Activated CD8-positive, alpha-beta memory T cell treated with anti-CD3 and anti-CD28 coated beads, Interleukin-2, amount 50 U/mL, for 1 hour (primary cell): Measurements from ENCODE around the gene ZKSCAN5.

ENCODE experiments used
- DNase-seq: peaks from one replicate; pipeline ENCODE4 v3.0.0-alpha.2; 2020; ENCODE audit errors: extremely low read depth

The ZKSCAN5 gene

DNA sequence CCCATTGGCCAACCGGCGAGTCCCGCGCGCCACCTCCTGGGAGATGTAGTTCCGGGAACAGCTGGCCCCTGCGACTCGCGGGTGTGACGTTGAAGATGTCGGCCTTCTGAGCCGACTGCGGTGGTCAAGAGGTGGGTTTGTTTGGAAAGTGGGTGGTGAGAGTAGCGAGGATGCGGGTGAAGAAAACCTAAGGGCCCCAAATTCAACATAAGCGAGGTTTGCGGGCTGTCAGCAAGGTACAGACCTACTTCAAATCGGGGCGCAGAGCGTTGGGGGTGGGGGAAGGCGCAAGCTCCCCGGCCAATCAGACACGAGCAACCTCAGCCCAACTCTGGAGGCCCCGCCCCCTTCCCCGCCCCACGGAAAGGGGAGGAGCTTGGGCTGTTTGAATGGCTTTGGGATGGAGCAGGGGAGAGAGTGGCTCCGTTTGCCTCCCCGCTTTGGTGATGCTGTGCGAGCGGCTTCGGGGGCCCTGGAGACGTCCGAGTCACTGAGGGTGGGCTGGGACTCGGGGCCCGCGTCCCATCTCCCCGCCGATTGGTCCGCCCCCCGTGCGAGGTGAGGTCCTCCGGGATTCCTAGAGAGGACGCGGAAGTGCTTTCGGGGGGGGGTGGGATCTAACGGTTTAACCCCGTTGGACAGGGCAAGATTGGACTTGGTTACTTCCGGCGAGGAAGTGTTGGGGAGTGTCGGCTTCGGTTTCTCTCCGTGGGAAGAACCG, at the start of gene ZKSCAN5:
Gene ZKSCAN5, plus strand, starts transcription at position 60 of the 721 bp plus-strand sequence. CDS start 1,383 bp downstream, outside the sequence.
- DNase-seq = peak; percentile 88

DNA sequence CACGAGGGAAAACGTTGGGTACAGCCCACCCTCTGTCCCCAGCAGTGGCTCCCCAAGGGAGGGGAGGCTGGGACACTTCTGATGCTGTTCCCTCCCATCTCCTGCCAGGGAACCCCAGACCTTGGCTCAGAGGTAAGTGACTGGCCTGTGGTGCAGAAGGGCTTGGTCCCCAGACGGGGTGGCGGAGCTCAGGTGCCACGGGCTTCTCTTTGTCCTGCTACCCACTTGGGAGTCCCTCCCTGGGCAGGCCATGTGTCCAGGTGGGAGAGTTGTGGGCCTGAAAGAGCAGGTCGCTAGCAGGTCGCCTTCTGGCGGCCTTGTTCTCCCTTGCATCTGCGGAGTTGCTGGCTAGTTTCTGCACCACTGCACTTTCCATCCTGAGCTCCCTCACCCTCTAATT, 48.6 kb upstream of the ZKSCAN5 start:
- DNase-seq = no peak

DNA sequence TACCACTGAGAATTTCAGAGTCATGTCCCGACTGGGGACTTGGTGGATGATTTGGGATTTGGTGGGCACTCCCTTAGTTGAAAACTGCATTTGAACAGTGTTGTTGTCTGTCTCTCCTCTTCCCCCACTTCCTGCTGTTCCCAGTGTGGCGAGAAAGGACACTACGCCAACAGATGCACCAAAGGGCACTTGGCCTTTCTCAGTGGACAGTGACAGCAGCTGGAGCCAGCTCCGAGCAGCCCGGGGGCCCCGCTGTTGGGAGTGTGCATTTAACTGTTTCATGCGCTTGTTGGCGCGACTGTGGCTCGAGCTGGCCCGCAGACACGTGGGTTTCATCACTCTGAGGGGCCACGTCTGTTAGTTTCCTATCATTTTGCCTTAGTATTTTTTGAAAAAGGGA, 48.2 kb upstream of the ZKSCAN5 start:
- no peak for DNase-seq

DNA sequence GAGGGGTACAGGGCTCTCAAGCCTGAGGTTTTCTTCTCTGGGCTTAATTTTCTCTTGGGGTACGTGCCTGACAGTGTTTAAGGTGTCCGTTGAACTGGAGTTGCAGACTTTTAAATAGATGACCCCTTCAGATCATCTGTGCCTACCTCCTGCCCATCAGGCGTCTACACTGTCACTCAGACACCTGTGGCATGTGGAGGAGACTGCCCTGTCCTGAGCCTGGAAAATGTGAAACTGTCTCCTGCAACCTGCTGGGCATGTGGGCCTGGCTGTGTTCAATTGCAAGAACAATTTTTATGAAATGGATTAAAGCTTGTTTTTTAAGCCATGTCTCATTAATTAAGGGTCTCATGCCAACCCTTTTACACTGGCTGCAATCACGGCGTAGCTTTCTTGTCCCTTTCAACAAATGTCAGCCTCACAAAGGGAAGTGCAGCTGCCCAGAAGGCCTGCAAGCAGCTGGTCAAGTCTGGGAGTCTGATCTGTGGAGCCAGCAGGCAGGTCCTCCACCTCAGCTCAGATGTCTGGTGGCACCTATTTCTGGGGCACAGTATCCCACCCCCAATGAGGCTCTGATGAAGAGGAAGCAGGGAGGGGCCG, 47.3 kb upstream of the ZKSCAN5 start:
- no peak for DNase-seq

DNA sequence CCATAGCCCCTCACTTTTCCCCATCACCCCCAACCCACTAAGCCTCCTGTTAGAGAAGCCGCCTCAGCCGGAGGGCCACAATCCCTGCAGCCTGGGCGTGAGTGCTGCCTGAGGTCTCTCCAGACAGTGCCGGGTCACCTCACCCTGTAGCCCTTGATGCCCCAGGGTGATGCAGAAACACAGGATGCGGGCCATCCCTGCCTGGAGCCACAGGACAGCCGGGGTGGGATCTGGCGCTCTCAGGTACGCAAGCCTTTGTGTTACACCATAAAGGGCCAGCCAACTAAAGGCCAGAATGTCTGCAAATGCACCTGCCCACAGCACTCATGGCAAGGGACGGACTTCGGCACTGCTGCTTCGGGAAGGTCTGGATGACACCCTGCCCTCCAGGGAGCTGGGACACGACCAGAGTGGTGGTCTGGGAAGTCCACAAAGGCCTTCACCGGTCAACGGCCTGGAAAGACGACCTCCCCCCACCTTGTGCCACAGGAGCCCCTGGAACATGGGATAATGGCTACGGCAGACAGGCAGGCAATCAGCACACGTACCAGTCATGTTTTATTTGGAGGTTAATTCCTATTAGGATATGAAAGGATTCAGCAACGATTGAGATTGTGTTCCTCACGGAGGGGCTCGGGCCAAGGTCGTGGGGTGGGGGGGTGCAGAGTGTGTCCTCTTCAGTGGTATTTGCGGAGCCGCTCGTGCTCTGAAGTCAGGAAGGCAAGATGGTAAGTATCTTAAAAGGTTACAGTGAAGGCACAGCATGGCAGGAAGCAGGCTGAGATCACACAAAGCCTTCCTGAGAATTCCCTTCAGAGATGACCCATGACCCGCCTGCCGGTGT, 46.6 kb upstream of the ZKSCAN5 start:
- DNase-seq = no peak

GRCh38 chr7:99459087-99459486, 45.4 kb upstream of the ZKSCAN5 start:
- no peak for DNase-seq

DNA sequence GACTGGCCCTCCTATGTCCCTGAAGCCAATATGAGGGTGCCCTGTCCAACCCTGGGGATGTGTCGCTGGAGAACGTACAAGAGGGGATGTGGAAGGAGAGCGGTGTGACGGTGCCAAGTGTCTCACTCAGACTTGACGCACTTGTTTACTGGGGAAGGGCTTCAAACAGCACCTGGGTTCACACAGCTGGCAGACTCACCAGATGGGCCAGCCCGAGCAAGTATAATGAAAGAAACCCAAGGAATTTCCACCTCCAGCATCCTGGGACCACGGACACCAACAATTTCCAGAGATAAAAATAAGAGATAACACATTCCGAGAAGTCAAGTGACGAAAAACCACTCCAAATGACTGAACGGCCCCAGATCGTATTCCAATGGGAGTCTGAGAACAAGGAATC, 43.8 kb upstream of the ZKSCAN5 start:
- no peak for DNase-seq

- no peak for DNase-seq
Measured at GRCh38 chr7:99461221-99461620, 43.2 kb upstream of the ZKSCAN5 start.

DNA sequence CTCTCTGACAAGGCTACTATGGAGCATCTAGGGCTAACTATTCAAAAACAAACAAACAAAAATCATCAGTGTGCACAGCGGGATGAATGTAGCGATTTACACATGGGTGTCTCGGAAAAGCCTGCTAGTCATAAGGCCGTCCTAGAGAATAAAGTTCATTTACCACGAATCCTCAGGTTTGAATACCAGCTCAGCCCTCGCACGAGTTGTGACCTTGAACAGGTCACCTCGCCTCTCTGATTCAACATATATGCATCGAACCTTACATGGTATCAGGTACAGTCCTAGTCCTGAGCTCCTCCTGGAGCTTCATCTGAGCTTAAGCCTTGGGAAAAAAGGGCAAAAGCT, 39.1 kb upstream of the ZKSCAN5 start:
- no peak for DNase-seq

DNA sequence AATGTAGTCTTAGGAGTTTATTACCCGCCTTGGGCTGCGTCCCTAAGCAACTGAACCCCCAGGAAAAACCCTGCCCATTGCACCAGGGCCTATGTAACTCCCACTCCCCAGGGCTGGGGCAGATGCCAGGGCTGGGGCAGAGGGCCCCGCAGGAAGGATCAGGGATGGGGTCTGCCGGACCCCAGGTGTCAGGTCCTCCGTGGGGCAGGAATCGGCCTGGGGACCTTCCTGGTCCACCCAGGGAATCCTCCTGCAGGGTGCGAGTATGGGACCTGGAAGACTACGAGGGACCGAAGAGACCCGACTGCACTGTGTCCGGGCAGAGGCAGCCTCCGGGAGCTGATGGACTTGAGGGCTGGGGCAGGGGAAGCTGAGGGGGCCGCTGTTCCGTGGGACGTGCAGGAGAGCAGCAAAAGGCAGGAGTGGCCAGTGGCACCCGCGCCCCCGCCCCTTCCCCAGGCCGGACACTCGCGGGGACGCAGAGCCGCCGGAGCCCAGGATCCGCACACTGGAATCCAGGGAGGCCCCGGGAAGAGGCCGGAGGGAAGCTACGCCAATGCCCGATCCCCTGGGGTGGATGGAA, 36.0 kb upstream of the ZKSCAN5 start:
- DNase-seq = no peak

DNA sequence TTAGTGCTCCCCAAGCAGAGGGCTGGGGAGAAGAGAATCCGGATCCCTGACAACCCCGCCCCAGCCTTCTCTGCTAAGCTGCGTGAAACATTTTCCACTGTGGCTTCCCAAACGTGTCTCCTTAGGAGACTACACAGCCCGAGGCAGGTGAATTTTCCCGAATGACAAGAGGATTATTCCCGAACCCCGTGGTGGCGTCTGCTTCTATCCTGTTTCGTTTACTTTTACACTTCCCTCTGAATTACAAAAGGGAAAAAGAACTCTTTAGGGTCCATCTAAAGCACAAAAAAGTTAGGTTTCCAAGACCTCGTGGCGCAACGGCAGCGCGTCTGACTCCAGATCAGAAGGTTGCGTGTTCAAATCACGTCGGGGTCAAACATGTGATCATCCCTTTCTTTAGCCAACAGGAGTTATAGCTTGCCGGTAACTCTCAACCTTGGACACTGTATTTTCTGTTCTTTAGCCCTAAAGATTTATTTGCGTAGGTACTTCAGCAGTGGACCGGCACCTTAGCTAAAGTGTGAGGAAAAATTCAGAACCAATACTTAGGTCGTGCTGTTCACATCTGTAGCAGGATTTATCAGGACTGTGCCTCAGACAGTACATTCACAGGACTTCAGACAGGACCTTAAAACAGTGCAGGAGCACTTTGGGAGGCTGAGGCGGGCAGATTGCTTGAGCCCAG, 34.9 kb upstream of the ZKSCAN5 start:
- DNase-seq = no peak

DNA sequence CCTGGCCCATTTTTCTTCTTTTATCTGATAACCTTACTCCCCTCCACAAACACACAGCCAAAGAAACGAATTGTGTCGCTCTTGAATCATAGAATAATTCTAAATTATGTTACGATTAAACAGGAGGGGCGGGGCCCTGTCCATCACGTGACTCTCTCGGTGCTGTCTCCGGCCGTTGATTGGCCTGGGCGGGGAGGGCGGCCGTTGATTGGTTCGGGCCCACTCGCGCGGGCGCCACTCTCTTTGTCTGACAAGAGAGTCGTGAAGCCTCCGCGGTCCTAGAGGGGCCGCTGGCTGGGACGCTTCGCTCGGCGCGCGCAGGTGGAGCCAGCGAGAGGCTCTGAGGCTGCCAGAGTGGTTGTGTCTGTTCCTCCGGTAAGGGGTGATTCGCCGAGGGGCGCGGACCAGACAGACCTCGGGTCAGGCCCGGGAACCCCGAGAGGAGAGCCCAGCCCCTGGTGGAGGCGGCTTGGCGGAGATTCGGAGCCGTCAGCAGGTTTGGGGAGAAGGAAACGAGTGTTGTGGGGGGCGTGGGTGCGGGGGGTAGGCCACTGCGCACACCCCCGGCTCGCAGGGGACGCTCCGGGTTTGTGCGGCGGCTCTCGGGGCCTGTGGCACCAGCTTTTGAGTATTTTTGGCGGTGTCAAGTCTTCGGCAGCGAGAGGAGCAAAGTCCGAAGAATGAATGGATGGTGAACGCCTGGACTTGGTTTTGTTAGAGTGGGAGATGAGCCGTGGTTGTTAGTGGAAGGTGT, 31.7 kb upstream of the ZKSCAN5 start, which contains the start of gene ZNF789:
Gene ZNF789, plus strand, starts transcription at position 330 of the 754 bp plus-strand sequence. CDS start 3,567 bp downstream, outside the sequence.
- DNase-seq = peak; percentile 96

DNA sequence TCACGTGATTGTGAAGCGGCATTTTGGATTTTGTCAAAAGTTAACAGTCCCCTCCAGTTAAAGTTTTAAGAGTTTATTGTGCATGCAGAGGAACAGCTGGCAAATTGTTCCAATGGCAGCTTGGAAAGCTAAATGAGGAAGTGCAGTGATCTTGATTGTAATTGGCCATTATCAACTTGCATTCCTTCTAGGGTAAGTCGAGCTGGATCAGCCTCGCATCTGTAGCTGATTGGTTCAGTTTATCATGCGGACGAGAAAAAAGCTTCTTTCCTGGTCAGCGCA, 31.2 kb upstream of the ZKSCAN5 start:
- DNase-seq = no peak

GRCh38 chr7:99476107-99476506, 28.4 kb upstream of the ZKSCAN5 start:
- no peak for DNase-seq

- DNase-seq = no peak
Measured at GRCh38 chr7:99478464-99479440, 25.7 kb upstream of the ZKSCAN5 start.

- no peak for DNase-seq
Measured at GRCh38 chr7:99485094-99485493, 19.4 kb upstream of the ZKSCAN5 start.

- no peak for DNase-seq
Measured at GRCh38 chr7:99489235-99489634, 15.2 kb upstream of the ZKSCAN5 start.

DNA sequence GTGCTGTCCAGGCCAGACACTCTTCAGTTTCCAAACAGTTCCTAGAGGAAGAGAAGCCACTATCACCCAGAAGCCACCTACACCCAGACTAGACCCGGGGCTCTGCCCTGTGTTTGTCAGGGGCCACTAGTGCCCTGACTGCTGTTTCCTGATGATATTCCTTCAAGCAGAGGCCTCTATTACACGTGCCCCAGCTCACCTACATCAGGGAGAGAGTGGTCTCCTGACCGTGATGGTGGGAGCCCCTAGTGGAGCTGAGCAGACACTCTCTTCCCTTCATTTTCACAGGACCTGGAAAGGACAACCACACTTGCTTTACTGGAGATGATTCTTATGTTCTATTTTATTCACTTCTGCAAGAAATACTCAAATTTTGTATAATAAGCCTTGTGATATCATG, 13.6 kb upstream of the ZKSCAN5 start:
- DNase-seq = no peak

DNA sequence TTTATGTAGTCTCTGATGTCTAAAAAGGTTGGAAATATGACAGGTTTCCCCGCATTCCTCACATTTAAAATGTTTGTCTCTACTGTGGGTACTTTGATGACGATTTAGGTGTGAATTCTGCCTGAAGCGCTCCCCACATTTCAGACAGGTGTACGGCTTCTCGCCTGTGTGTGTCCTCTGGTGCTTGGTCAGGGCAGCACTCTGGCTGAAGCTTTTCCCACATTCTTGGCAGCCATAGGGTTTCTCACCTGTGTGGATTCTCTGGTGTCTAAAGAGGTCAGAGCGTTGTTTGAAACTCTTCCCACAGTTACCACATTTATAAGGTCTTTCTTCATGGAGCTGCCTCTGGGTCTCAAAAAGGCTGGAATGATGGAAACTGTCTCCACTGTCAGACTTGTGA, 10.6 kb upstream of the ZKSCAN5 start:
- no peak for DNase-seq
